K562 (cell line): Measurements from ENCODE around the gene PAX5. TPM values are rescaled to one million over a fixed set of nuclear protein-coding genes. Genes with fewer than 3 reads are reported as not detected.
A peak's percentile ranks its signal among the peaks of the same experiment; 100 is the strongest.

Experiments
- CHD1 ChIP-seq: fragments of 200-600 bp; sonication (generic); IDR thresholded peaks from one replicate; pipeline ENCODE4 v1.6.1; 2012; ENCODE audit warnings: mild to moderate bottlenecking, moderate library complexity, low read length, inconsistent platforms
- CREB3L1 ChIP-seq: fragments of 450-650 bp; IDR thresholded peaks from 2 replicates; pipeline ENCODE4 v1.6.1; 2014; ENCODE audit warnings: low read depth, mild to moderate bottlenecking, moderate library complexity, borderline replicate concordance
- DNMT1 ChIP-seq: fragments of 450-650 bp; IDR thresholded peaks from 2 replicates; pipeline ENCODE4 v1.6.1; 2016; ENCODE audit warnings: antibody characterized with exemption, mild to moderate bottlenecking
- E4F1 ChIP-seq: fragments of 250-450 bp; sonication (Bioruptor Pico); IDR thresholded peaks from 2 replicates; pipeline ENCODE4 v1.5.0; 2021; ENCODE audit warnings: mild to moderate bottlenecking, borderline replicate concordance
- HDAC1 ChIP-seq, 2 experiments: fragments of 450-650 bp; IDR thresholded peaks; 2 replicates each; pipeline ENCODE4 v1.6.1; 2016 to 2017; ENCODE audit warnings: inconsistent platforms in 1 of 2, mild to moderate bottlenecking in 1 of 2, moderate library complexity in 1 of 2
- ILF3 ChIP-seq: fragments of 450-650 bp; IDR thresholded peaks from 2 replicates; pipeline ENCODE4 v1.6.1; 2018; ENCODE audit warnings: antibody characterized with exemption, mild to moderate bottlenecking, moderate library complexity, borderline replicate concordance
- KLF10 ChIP-seq: fragments of 250-450 bp; sonication (Bioruptor Pico); IDR thresholded peaks from 2 replicates; pipeline ENCODE4 v1.6.1; 2021; ENCODE audit warnings: matching md5 sums
- MCM3 ChIP-seq: fragments of 450-650 bp; IDR thresholded peaks from 2 replicates; pipeline ENCODE4 v1.6.1; 2016
- NR3C1 ChIP-seq: sonication (generic); formaldehyde crosslinking; IDR thresholded peaks from 2 replicates; pipeline ENCODE4 v1.8.1; 2022; ENCODE audit warnings: missing genetic modification reagents
- NUFIP1 ChIP-seq: fragments of 450-650 bp; IDR thresholded peaks from 2 replicates; pipeline ENCODE4 v1.6.1; 2018; ENCODE audit not compliant: partially characterized antibody
- PPARD ChIP-seq: fragments of 250-450 bp; sonication (Bioruptor Pico); IDR thresholded peaks from 2 replicates; pipeline ENCODE4 v1.8.0; 2022; ENCODE audit warnings: inconsistent platforms, mild to moderate bottlenecking, moderate library complexity
- SNRNP70 ChIP-seq: fragments of 200-400 bp; formaldehyde crosslinking; optimal IDR thresholded peaks from 2 replicates; pipeline ENCODE3; 2017; ENCODE audit warnings: low read depth, low read length
- ZBED1 ChIP-seq: IDR thresholded peaks from 2 replicates; pipeline ENCODE4 v1.6.1; 2014
- ZFP1 ChIP-seq: fragments of 450-650 bp; formaldehyde crosslinking; IDR thresholded peaks from 2 replicates; pipeline ENCODE4 v1.4.0; 2020; ENCODE audit warnings: mild to moderate bottlenecking, mixed read lengths
- ZFP30 ChIP-seq: fragments of 250-450 bp; sonication (Bioruptor Pico); IDR thresholded peaks from 2 replicates; pipeline ENCODE4 v1.8.0; 2022; ENCODE audit warnings: moderate library complexity, mild to moderate bottlenecking, inconsistent platforms, borderline replicate concordance
- ZNF232 ChIP-seq: sonication (generic); formaldehyde crosslinking; IDR thresholded peaks from 2 replicates; pipeline ENCODE4 v1.8.0; 2022; ENCODE audit warnings: mild to moderate bottlenecking, missing genetic modification reagents
- ZNF239 ChIP-seq: fragments of 250-450 bp; sonication (Bioruptor Pico); IDR thresholded peaks from 2 replicates; pipeline ENCODE4 v1.4.0; 2020; ENCODE audit warnings: mild to moderate bottlenecking
- ZNF263 ChIP-seq: sonication (generic); formaldehyde crosslinking; IDR thresholded peaks from 2 replicates; pipeline ENCODE4 v1.8.0; 2022; ENCODE audit warnings: mild to moderate bottlenecking, missing genetic modification reagents, borderline replicate concordance
- ZNF639 ChIP-seq, 2 experiments: fragments of 200-800 bp in 1 of 2; sonication (Bioruptor generic) in 1 of 2; sonication (generic) in 1 of 2; formaldehyde crosslinking in 1 of 2; IDR thresholded peaks in 1 of 2; conservative IDR thresholded peaks in 1 of 2; 2 replicates each; pipeline versions ENCODE4 v1.5.0 to v1.6.1; 2016 to 2020; ENCODE audit warnings: missing compliant biosample characterization in 1 of 2, missing genetic modification characterization in 1 of 2, missing genetic modification reagents in 1 of 2
- ZNF695 ChIP-seq: fragments of 450-650 bp; formaldehyde crosslinking; IDR thresholded peaks from 2 replicates; pipeline ENCODE4 v1.4.0; 2020; ENCODE audit warnings: mild to moderate bottlenecking, moderate library complexity
- polyA plus RNA-seq, 8 experiments: library from polyadenylated mRNA; depleted of rRNA in 4 of 8; stranded (reverse) in 5 of 8; unstranded in 3 of 8; fragments of >200 nt; fragmentation: Nextera tagmentation in 2 of 8; fragmentation: Illumina TruSeq in 1 of 8; extraction: Ambion mirVana in 2 of 8; extraction: Trizol in 1 of 8; gene quantifications; 2 replicates each; pipeline versions ENCODE4 v1.2.1 to v1.2.3, GENCODE V29; 2011 to 2014; ENCODE audit warnings: inconsistent platforms in 1 of 8, missing spikeins in 1 of 8
- total RNA-seq, 7 experiments: library from RNA; depleted of rRNA in 6 of 7; stranded (reverse); fragments of >200 nt in 6 of 7; fragmentation: Illumina TruSeq in 2 of 7; extraction: Trizol in 2 of 7; gene quantifications; 2 replicates each; pipeline versions ENCODE4 v1.2.1 to v1.2.3, GENCODE V29; 2011 to 2021; ENCODE audit warnings: low replicate concordance in 1 of 7
- TF ChIP-seq, protein P1 (sequence below): fragments of 150-350 bp; conservative IDR thresholded peaks from 2 replicates; pipeline ENCODE4 v1.6.1; 2014; ENCODE audit warnings: low read length

The PAX5 gene
- total and polyA plus RNA-seq, 9 of the 15 experiments (the other 6 are each of a cell fraction or from before 2014, with no cell fraction given), result 0.03 to 0.09 TPM; not detected in 7

DNA sequence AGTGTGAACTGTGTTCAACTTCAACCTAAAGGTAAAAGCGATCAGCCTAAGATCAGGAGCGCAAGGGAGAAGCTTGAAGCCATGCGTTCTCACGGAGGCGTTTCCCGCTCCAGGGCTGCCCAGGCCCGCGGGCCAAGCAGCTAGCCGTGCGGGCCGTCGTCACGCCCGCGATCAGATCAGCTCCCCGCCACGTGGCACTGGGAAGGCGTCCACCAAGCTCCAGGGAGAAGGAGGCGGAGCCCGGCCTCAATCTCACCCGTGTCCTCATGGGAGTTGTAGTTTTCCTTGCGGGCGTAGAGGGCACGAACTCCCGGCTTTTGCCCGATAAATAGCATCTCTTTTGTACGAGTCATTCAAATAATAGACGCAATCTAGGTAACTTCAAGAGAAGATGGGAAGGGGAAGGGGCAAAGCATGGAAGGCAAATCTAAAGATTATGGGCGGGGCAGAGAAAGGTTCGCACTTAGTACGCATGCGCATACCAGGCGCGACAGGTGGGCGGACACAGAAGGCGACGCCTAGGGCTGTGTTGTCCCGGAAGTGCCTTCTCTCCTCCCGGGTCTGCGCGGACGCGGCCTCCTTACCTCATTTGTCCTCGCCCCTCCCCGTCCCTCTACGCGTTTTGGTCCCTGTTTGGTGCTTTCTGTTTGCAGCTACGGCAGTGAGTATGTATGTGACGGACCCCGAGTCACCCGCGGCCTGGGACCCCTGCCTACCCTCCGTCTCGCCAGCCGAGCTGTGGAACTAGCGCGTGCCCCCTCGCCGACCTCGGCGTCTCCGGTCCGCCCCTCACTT is 45.5 kb upstream of the PAX5 start (continued):
- TF ChIP-seq CHD1 (no peak), PPARD (CRISPR knock-in tag) (no peak), ZNF639 (CRISPR knock-in tag; conservative IDR thresholded peaks at IDR 0.05 in 1 of 2, IDR thresholded peaks at IDR 0.05 in 1 of 2) (no peak), ZNF232 (CRISPR knock-in tag) (peak; percentile 75; the same call in 1 of the 2 replicates), ILF3 (no peak), CREB3L1 (peak; percentile 99), NR3C1 (CRISPR knock-in tag) (peak; percentile 81; the same call in 1 of the 2 replicates), NUFIP1 (no peak), DNMT1 (no peak), MCM3 (no peak), ZNF695 (CRISPR knock-in tag) (no peak), ZFP1 (no peak), HDAC1 (IDR thresholded peaks at IDR 0.05) (peak in 1 of 2 experiments; percentile 70; a peak in 2 of 4 replicates), ZFP30 (CRISPR knock-in tag) (no peak), E4F1 (CRISPR knock-in tag) (no peak), SNRNP70 (no peak), ZBED1 (no peak), ZNF263 (CRISPR knock-in tag) (peak; percentile 63; the same call in 1 of the 2 replicates), KLF10 (CRISPR knock-in tag) (no peak), ZNF239 (CRISPR knock-in tag) (no peak)
- TF ChIP-seq, protein P1, sequence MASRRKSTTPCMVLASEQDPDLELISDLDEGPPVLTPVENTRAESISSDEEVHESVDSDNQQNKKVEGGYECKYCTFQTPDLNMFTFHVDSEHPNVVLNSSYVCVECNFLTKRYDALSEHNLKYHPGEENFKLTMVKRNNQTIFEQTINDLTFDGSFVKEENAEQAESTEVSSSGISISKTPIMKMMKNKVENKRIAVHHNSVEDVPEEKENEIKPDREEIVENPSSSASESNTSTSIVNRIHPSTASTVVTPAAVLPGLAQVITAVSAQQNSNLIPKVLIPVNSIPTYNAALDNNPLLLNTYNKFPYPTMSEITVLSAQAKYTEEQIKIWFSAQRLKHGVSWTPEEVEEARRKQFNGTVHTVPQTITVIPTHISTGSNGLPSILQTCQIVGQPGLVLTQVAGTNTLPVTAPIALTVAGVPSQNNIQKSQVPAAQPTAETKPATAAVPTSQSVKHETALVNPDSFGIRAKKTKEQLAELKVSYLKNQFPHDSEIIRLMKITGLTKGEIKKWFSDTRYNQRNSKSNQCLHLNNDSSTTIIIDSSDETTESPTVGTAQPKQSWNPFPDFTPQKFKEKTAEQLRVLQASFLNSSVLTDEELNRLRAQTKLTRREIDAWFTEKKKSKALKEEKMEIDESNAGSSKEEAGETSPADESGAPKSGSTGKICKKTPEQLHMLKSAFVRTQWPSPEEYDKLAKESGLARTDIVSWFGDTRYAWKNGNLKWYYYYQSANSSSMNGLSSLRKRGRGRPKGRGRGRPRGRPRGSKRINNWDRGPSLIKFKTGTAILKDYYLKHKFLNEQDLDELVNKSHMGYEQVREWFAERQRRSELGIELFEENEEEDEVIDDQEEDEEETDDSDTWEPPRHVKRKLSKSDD, result no peak
